Cerebellar nuclear complex (tissue), 1 donor: ENCODE data around the gene CACNB3.
A peak's percentile ranks its signal among the peaks of the same experiment; 100 is the strongest.
"Not testable (repeated sequence)": the region's sequence is repeated elsewhere in the genome, so short reads cannot be mapped to it uniquely, and the experiment has no call there.

Source experiments
- DNase-seq, 2 experiments: peaks; one replicate each; lab custom pipeline; 2025; lab: John Stamatoyannopoulos, UW

The CACNB3 gene

GRCh38 chr12:48818831-48819590 lies 715 bp downstream of the CACNB3 start:
- DNase-seq, result no peak

GRCh38 chr12:48819986-48820725 lies 1.9 kb downstream of the CACNB3 start:
- no peak for DNase-seq

GRCh38 chr12:48822139-48822538 lies 3.8 kb downstream of the CACNB3 start:
- DNase-seq, result no peak

- DNase-seq, result no peak
Observed at GRCh38 chr12:48822711-48823110, 4.4 kb downstream of the CACNB3 start.

GRCh38 chr12:48823281-48823680 lies 5.0 kb downstream of the CACNB3 start:
- no peak for DNase-seq

GRCh38 chr12:48824112-48824511 lies 5.8 kb downstream of the CACNB3 start:
- DNase-seq, result no peak

- no peak for DNase-seq
Observed at GRCh38 chr12:48824905-48825304, 6.6 kb downstream of the CACNB3 start.

- DNase-seq, result no peak
Observed at GRCh38 chr12:48826209-48826855, 8.0 kb downstream of the CACNB3 start.

- no peak for DNase-seq
Observed at GRCh38 chr12:48827026-48827425, 8.7 kb downstream of the CACNB3 start.

GRCh38 chr12:48827513-48828096 lies 9.3 kb downstream of the CACNB3 start:
- DNase-seq, result no peak

GRCh38 chr12:48828293-48828692 lies 10.0 kb downstream of the CACNB3 start:
- no peak for DNase-seq

GRCh38 chr12:48828841-48829575 lies 10.7 kb downstream of the CACNB3 start:
- DNase-seq, result no peak

- no peak for DNase-seq
Observed at GRCh38 chr12:48831257-48831656, 13.0 kb downstream of the CACNB3 start.

GRCh38 chr12:48832321-48833060 lies 14.2 kb downstream of the CACNB3 start:
- no peak for DNase-seq

- DNase-seq, result no peak
Observed at GRCh38 chr12:48838048-48838447, 19.8 kb downstream of the CACNB3 start.

- DNase-seq, result not testable (repeated sequence)
Observed at GRCh38 chr12:48842021-48842420, 23.7 kb downstream of the CACNB3 start.

GRCh38 chr12:48851883-48852733 lies 33.8 kb downstream of the CACNB3 start, which contains the start of gene DDX23:
TSS of gene DDX23 (minus strand) at chr12:48852163. CDS start at chr12:48845782, 6,381 bp downstream.
- DNase-seq, result peak; percentile 66 to 93

GRCh38 chr12:48852734-48853688 lies 34.7 kb downstream of the CACNB3 start:
- peak; percentile 9 to 72 for DNase-seq

GRCh38 chr12:48854488-48854887 lies 36.2 kb downstream of the CACNB3 start:
- no peak for DNase-seq
